PC-9 (cell line): ENCODE data around the gene RNF220. TPM values are rescaled to one million over a fixed set of nuclear protein-coding genes. Genes with fewer than 3 reads are reported as not detected.

Source experiments
- BruUV-seq: library from RNA; stranded (reverse); fragments of 400-500 nt; replicated peaks from 2 replicates; lab custom pipeline; 2021; lab: Mats Ljungman, UMichigan
- CTCF ChIA-PET: fragments of 300-600 bp; sonication (Branson Sonifier 250); formaldehyde crosslinking; loops from one replicate; lab custom pipeline; 2022; ENCODE audit warnings: antibody characterized with exemption; lab: Charles Lee
- POLR2A ChIA-PET: fragments of 300-600 bp; sonication (Branson Sonifier 250); formaldehyde crosslinking; loops from one replicate; lab custom pipeline; 2022; ENCODE audit warnings: antibody characterized with exemption; ENCODE audit not compliant: unreplicated experiment; lab: Charles Lee
- DNase-seq, 2 experiments: peaks; one replicate each; pipeline versions ENCODE4 v3.0.0 to v3.0.0-alpha.2; 2015 to 2022; ENCODE audit warnings: mixed read lengths in 1 of 2
- H2AFZ ChIP-seq: fragments of 200-600 bp; sonication (generic); 2 replicates; pipeline ENCODE4 v1.8.1; 2017; ENCODE audit warnings: antibody characterized with exemption
- H3F3A ChIP-seq: fragments of 200-600 bp; sonication (generic); 2 replicates; pipeline ENCODE4 v1.8.1; 2017; ENCODE audit warnings: antibody characterized with exemption, mild to moderate bottlenecking, low read depth; ENCODE audit not compliant: insufficient read depth
- H3K27ac ChIP-seq: fragments of 200-600 bp; sonication (generic); 2 replicates; pipeline ENCODE4 v1.6.1; 2016; ENCODE audit warnings: mixed run types
- H3K27me3 ChIP-seq: fragments of 200-600 bp; sonication (generic); 2 replicates; pipeline ENCODE4 v1.6.1; 2016; ENCODE audit warnings: low read depth, mixed run types; ENCODE audit not compliant: insufficient read depth
- H3K36me3 ChIP-seq: fragments of 200-600 bp; sonication (generic); 2 replicates; pipeline ENCODE4 v1.6.1; 2016; ENCODE audit warnings: low read depth, mixed run types
- H3K4me1 ChIP-seq: fragments of 200-600 bp; sonication (generic); replicated peaks from 2 replicates; pipeline ENCODE4 v1.6.1; 2016; ENCODE audit warnings: mixed run types; ENCODE audit not compliant: insufficient read depth
- H3K4me2 ChIP-seq: fragments of 200-600 bp; sonication (generic); 2 replicates; pipeline ENCODE4 v1.6.1; 2017; ENCODE audit warnings: mixed run types
- H3K4me3 ChIP-seq: fragments of 200-600 bp; sonication (generic); 2 replicates; pipeline ENCODE4 v1.6.1; 2016; ENCODE audit warnings: mixed run types
- H3K79me2 ChIP-seq: fragments of 200-600 bp; sonication (generic); 2 replicates; pipeline ENCODE4 v1.6.1; 2017; ENCODE audit warnings: low read depth, mixed run types
- H3K9me2 ChIP-seq: fragments of 200-600 bp; sonication (generic); 2 replicates; pipeline ENCODE4 v1.8.1; 2017; ENCODE audit warnings: mild to moderate bottlenecking; ENCODE audit not compliant: insufficient read depth
- H3K9me3 ChIP-seq: fragments of 200-600 bp; sonication (generic); 2 replicates; pipeline ENCODE4 v1.8.1; 2016; ENCODE audit warnings: low read depth; ENCODE audit not compliant: insufficient read depth
- H4K20me1 ChIP-seq: fragments of 200-600 bp; sonication (generic); 2 replicates; pipeline ENCODE4 v1.8.1; 2017; ENCODE audit not compliant: insufficient read depth
- CTCF ChIP-seq: fragments of 200-600 bp; sonication (generic); conservative IDR thresholded peaks from 2 replicates; pipeline ENCODE4 v1.6.1; 2017; ENCODE audit warnings: mixed run types, antibody characterized with exemption, mild to moderate bottlenecking, moderate library complexity
- EZH2 ChIP-seq: fragments of 200-600 bp; sonication (generic); IDR thresholded peaks from 2 replicates; pipeline ENCODE4 v1.8.0; 2017; ENCODE audit warnings: antibody characterized with exemption, low read depth
- intact Hi-C: fragments of 100-400 bp; cut with micrococcal nuclease; formaldehyde crosslinking; loops from one replicate; pipeline ENCODE4 v1.10.0; 2022; ENCODE audit not compliant: unreplicated experiment
- total RNA-seq: library from RNA; stranded (reverse); gene quantifications from 2 replicates; pipeline ENCODE4 v1.2.3, GENCODE V29; 2021

The RNF220 gene
- total RNA-seq, 1 experiment from 2014 or later = 82.9 TPM

- Histone ChIP-seq H3F3A (0 out of 2 replicates have a peak, but pooled peaks cover 5% of the 10 kb centered on the region), H4K20me1 (no peaks in the 10 kb centered on the region), H3K9me2 (no peaks in the 10 kb centered on the region), H3K9me3 (no peaks in the 10 kb centered on the region), H3K4me3 (no peak overlapping the region), H3K27ac (no peak overlapping the region), H3K36me3 (no peaks in the 10 kb centered on the region), H3K27me3 (no peaks in the 10 kb centered on the region), H3K79me2 (no peaks in the 10 kb centered on the region), H2AFZ (no peak overlapping the region), H3K4me2 (no peak overlapping the region), H3K4me1 (0 out of 2 replicates have a peak, but pooled peaks cover 8% of the 10 kb centered on the region)
- BruUV-seq = no TSS peak
- intact Hi-C loops = loop anchor here (10.0 kb wide), 2 partner anchors 186 to 496 kb away; partner anchors contain the start of gene RNF220
- POLR2A ChIA-PET = no interaction called here
- DNase-seq = no peak
- CTCF ChIA-PET = interaction anchor here (0.5 kb wide), 1 partner anchor 182 kb away, joined by 3 read pairs; no protein-coding TSS in a partner anchor
- TF ChIP-seq CTCF = no peak
- no peak for TF ChIP-seq EZH2
These were observed 185.4 kb downstream of the RNF220 start for GRCh38 chr1:44590475-44590874.

DNA sequence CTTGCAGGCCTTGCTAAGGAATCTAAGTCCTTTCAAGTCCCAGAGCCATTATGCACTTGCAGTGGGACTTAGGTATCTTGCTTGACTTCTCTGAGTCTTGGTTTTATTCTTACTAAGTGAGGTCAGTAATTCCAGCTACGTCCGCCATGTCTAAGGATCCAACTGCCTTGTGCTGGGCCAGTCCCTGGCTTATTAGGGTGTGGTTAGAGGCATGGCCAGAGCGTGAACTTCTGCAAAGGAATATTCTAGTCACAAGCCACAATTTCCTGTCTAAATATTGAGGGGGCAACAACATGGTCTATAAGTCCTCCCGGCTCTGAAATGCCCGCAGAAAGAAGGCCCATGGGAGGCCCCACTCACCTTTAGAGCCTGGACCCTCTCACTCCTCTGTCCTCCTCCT, 186.3 kb downstream of the RNF220 start:
- Histone ChIP-seq H3K9me3 (no peaks in the 10 kb centered on the region), H3K4me2 (no peak overlapping the region), H3F3A (0 out of 2 replicates have a peak, but pooled peaks cover 5% of the 10 kb centered on the region), H3K27ac (no peak overlapping the region), H2AFZ (no peak overlapping the region), H3K27me3 (no peaks in the 10 kb centered on the region), H3K4me1 (0 out of 2 replicates have a peak, but pooled peaks cover 8% of the 10 kb centered on the region), H3K4me3 (no peak overlapping the region), H3K9me2 (no peaks in the 10 kb centered on the region), H3K36me3 (no peaks in the 10 kb centered on the region), H3K79me2 (no peaks in the 10 kb centered on the region), H4K20me1 (no peaks in the 10 kb centered on the region)
- ChIA-PET CTCF (interaction anchor here (0.7 kb wide), 1 partner anchor 51 kb away, joined by 5 read pairs; no protein-coding TSS in a partner anchor), POLR2A (no interaction called here)
- intact Hi-C loops = loop anchor here (10.0 kb wide), 2 partner anchors 187 to 497 kb away; partner anchors contain the start of gene RNF220
- TF ChIP-seq EZH2 (no peak), CTCF (no peak)
- DNase-seq = no peak
- no TSS peak for BruUV-seq

DNA sequence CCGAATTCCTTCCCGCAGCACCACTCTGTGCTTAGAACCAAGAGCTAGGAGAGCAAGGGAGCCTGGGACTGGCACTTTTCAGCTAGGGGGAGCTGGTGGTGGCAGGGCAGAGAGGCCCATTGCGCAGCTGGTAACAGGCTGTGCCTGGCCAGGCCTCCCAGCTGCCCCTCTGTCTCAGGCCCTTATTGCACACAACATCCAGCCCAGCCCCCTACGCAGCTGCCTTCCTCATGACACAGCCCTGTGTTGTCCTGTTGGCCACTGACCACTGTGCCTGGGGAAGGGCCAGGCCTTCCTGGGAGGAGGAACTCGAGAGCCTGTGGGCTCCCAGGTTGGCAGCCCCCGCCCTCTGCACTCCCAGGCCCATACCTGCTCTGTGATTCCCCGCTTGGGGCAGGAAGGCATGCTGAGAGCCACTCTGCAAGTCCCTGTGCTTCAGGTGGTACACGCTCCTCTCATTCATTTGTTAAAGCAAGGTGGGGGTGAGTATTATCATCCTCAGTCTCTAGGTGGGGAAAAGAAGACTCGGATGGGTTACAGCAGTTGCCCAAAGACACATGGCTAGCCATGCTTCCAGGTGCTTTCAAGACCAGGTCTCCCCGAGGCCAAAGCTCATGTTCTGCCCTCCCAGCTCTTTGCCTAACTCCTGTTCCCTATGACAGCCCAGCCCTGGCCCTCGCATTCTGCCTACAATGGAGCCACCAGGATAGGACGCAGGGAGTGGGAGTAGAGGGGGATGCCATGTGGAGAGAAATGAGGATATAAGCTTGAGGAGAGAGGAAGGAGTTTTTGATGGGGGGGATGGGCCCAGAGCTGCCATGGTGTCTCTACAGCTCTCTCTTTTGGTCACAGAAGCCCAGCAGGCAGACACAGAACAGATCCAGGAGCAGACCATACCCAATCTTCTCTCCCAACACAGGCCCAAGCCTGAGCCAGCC, 187.4 kb downstream of the RNF220 start:
- H3F3A ChIP-seq = 0 out of 2 replicates have a peak, but pooled peaks cover 3% of the 10 kb centered on the region
- POLR2A ChIA-PET = interaction anchor here (0.7 kb wide), 1 partner anchor 213 kb away, joined by 5 read pairs; no protein-coding TSS in a partner anchor
- no peak overlapping the region for H3K4me3 ChIP-seq
- no TSS peak for BruUV-seq
- H3K4me1 ChIP-seq = 0 out of 2 replicates have a peak, but pooled peaks cover 7% of the 10 kb centered on the region
- no peaks in the 10 kb centered on the region; the same call in 1 of the 2 replicates for H3K27me3 ChIP-seq
- TF ChIP-seq EZH2 = no peak
- TF ChIP-seq CTCF = no peak
- intact Hi-C loops = loop anchor here (10.0 kb wide), 2 partner anchors 188 to 498 kb away; partner anchors contain the start of gene RNF220
- no peaks in the 10 kb centered on the region for H3K79me2 ChIP-seq
- H3K27ac ChIP-seq = no peak overlapping the region
- H3K4me2 ChIP-seq = no peak overlapping the region
- no peaks in the 10 kb centered on the region for H3K36me3 ChIP-seq
- DNase-seq = no peak
- no peaks in the 10 kb centered on the region for H4K20me1 ChIP-seq
- CTCF ChIA-PET = interaction anchor here (0.7 to 2.7 kb wide), 3 partner anchors 49 to 375 kb away, joined by 3 to 12 read pairs (median 5); no protein-coding TSS in a partner anchor
- no peak overlapping the region for H2AFZ ChIP-seq
- no peaks in the 10 kb centered on the region for H3K9me2 ChIP-seq
- H3K9me3 ChIP-seq = no peaks in the 10 kb centered on the region
